K562 (cell line): Measurements from ENCODE around the gene SDE2. TPM values are rescaled to one million over a fixed set of nuclear protein-coding genes. Genes with fewer than 3 reads are reported as not detected.

Experiments
- DMBX1 ChIP-seq: fragments of 250-450 bp; sonication (Bioruptor Pico); IDR thresholded peaks from 2 replicates; pipeline ENCODE4 v1.8.0; 2022; ENCODE audit warnings: inconsistent platforms, mild to moderate bottlenecking, moderate library complexity, borderline replicate concordance
- POLR2H ChIP-seq: IDR thresholded peaks from 2 replicates; pipeline ENCODE4 v1.6.1; 2016; ENCODE audit warnings: missing genetic modification characterization, low read depth, mild to moderate bottlenecking, control low read depth, missing compliant biosample characterization, moderate library complexity
- ZNF232 ChIP-seq: sonication (generic); formaldehyde crosslinking; IDR thresholded peaks from 2 replicates; pipeline ENCODE4 v1.8.0; 2022; ENCODE audit warnings: mild to moderate bottlenecking, missing genetic modification reagents
- polyA plus RNA-seq, 8 experiments: library from polyadenylated mRNA; depleted of rRNA in 4 of 8; stranded (reverse) in 5 of 8; unstranded in 3 of 8; fragments of >200 nt; fragmentation: Nextera tagmentation in 2 of 8; fragmentation: Illumina TruSeq in 1 of 8; extraction: Ambion mirVana in 2 of 8; extraction: Trizol in 1 of 8; gene quantifications; 2 replicates each; pipeline versions ENCODE4 v1.2.1 to v1.2.3, GENCODE V29; 2011 to 2014; ENCODE audit warnings: inconsistent platforms in 1 of 8, missing spikeins in 1 of 8
- total RNA-seq, 7 experiments: library from RNA; depleted of rRNA in 6 of 7; stranded (reverse); fragments of >200 nt in 6 of 7; fragmentation: Illumina TruSeq in 2 of 7; extraction: Trizol in 2 of 7; gene quantifications; 2 replicates each; pipeline versions ENCODE4 v1.2.1 to v1.2.3, GENCODE V29; 2011 to 2021; ENCODE audit warnings: low replicate concordance in 1 of 7
- TF ChIP-seq, protein P1 (sequence below): fragments of 450-650 bp; IDR thresholded peaks from 2 replicates; pipeline ENCODE4 v1.6.1; 2017; ENCODE audit warnings: antibody characterized with exemption, mild to moderate bottlenecking
- TF ChIP-seq, protein P2 (sequence below): fragments of 200-800 bp; sonication (Bioruptor generic); IDR thresholded peaks from 2 replicates; pipeline ENCODE4 v1.6.1; 2016; ENCODE audit warnings: missing genetic modification characterization, missing compliant biosample characterization

SDE2 gene
- total and polyA plus RNA-seq, 9 of the 15 experiments (the other 6 are each of a cell fraction or from before 2014, with no cell fraction given) = 14.3 to 62.3 (median 46.0) TPM

DNA sequence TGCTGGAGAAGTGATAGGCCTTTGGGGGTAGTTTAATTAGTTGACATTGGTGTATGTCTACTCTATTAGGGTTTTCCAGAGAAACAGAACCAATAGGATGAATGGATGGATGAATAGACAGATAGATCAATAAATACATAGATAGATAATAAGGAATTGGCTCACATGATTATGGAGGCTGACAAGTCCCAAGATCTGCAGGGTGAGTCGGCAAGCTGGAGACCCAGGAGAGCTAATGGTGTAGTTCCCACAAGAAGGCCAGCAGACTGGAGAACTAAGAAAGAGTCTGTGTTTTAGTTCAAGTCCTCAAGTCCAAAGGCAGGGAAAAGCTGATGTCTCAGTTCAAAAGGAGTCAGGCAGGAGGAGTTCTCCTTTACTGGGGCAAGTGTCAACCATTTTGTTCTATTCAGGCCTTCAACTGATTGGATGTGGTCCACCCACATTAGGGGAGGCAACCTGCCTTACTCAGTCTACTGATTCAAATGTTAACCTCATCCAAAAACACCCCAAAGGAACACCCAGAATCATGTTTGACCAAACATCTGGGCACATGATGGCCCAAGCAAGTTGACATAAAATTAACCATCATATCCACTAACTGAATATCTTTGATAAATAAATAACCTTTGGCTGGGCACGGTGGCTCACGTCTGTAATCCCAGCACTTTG is 4.5 kb upstream of the SDE2 start (continued):
- TF ChIP-seq, protein P1, sequence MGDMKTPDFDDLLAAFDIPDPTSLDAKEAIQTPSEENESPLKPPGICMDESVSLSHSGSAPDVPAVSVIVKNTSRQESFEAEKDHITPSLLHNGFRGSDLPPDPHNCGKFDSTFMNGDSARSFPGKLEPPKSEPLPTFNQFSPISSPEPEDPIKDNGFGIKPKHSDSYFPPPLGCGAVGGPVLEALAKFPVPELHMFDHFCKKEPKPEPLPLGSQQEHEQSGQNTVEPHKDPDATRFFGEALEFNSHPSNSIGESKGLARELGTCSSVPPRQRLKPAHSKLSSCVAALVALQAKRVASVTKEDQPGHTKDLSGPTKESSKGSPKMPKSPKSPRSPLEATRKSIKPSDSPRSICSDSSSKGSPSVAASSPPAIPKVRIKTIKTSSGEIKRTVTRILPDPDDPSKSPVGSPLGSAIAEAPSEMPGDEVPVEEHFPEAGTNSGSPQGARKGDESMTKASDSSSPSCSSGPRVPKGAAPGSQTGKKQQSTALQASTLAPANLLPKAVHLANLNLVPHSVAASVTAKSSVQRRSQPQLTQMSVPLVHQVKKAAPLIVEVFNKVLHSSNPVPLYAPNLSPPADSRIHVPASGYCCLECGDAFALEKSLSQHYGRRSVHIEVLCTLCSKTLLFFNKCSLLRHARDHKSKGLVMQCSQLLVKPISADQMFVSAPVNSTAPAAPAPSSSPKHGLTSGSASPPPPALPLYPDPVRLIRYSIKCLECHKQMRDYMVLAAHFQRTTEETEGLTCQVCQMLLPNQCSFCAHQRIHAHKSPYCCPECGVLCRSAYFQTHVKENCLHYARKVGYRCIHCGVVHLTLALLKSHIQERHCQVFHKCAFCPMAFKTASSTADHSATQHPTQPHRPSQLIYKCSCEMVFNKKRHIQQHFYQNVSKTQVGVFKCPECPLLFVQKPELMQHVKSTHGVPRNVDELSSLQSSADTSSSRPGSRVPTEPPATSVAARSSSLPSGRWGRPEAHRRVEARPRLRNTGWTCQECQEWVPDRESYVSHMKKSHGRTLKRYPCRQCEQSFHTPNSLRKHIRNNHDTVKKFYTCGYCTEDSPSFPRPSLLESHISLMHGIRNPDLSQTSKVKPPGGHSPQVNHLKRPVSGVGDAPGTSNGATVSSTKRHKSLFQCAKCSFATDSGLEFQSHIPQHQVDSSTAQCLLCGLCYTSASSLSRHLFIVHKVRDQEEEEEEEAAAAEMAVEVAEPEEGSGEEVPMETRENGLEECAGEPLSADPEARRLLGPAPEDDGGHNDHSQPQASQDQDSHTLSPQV = peak; percentile 59; the same call in 1 of the 2 replicates
- TF ChIP-seq DMBX1 (CRISPR knock-in tag) (0 out of 2 replicates have a peak, but pooled peaks have one; percentile 12), ZNF232 (CRISPR knock-in tag) (no peak), POLR2H (tag) (0 out of 2 replicates have a peak, but pooled peaks have one; percentile 3)
- TF ChIP-seq, protein P2, sequence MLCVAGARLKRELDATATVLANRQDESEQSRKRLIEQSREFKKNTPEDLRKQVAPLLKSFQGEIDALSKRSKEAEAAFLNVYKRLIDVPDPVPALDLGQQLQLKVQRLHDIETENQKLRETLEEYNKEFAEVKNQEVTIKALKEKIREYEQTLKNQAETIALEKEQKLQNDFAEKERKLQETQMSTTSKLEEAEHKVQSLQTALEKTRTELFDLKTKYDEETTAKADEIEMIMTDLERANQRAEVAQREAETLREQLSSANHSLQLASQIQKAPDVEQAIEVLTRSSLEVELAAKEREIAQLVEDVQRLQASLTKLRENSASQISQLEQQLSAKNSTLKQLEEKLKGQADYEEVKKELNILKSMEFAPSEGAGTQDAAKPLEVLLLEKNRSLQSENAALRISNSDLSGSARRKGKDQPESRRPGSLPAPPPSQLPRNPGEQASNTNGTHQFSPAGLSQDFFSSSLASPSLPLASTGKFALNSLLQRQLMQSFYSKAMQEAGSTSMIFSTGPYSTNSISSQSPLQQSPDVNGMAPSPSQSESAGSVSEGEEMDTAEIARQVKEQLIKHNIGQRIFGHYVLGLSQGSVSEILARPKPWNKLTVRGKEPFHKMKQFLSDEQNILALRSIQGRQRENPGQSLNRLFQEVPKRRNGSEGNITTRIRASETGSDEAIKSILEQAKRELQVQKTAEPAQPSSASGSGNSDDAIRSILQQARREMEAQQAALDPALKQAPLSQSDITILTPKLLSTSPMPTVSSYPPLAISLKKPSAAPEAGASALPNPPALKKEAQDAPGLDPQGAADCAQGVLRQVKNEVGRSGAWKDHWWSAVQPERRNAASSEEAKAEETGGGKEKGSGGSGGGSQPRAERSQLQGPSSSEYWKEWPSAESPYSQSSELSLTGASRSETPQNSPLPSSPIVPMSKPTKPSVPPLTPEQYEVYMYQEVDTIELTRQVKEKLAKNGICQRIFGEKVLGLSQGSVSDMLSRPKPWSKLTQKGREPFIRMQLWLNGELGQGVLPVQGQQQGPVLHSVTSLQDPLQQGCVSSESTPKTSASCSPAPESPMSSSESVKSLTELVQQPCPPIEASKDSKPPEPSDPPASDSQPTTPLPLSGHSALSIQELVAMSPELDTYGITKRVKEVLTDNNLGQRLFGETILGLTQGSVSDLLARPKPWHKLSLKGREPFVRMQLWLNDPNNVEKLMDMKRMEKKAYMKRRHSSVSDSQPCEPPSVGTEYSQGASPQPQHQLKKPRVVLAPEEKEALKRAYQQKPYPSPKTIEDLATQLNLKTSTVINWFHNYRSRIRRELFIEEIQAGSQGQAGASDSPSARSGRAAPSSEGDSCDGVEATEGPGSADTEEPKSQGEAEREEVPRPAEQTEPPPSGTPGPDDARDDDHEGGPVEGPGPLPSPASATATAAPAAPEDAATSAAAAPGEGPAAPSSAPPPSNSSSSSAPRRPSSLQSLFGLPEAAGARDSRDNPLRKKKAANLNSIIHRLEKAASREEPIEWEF (CRISPR knock-in tag) = peak; percentile 88
